ENCODE data around the gene ABCA12. TPM values are rescaled to one million over a fixed set of nuclear protein-coding genes. Genes with fewer than 3 reads are reported as not detected.
A peak's percentile ranks its signal among the peaks of the same experiment; 100 is the strongest.

The ABCA12 gene
- total and polyA plus RNA-seq, 2 of the 13 experiments (the other 11 are each of a cell fraction or from before 2014, with no cell fraction given): 0.02 to 0.07 TPM

DNA sequence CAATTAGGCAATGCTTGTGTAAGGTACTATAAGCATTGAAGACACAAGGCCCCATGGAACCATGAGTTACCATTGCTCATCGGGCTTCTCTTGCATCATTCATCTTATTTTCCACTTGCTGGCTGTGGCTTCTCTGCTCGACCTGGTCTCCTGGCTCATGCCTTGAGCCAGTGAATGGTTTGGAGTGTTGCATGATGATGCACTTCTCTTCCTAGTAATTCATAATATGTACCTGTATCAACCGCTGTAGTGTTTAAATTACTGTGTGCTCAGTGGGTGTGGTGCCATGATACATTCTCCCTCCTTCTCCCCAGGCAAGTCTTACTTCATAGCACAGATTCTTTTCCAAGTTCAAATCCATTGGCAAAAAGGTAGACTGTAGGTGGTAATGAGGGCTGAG is 66.8 kb downstream of the ABCA12 start:
- Histone ChIP-seq H2AFZ (ENCODE audit: low read length) (peak overlapping the region; percentile 49), H3K4me3 (replicated peaks in 1 of 3; ENCODE audit: insufficient read depth in 1 of 3, low read depth in 2 of 3, low read length in 3 of 3) (no peak overlapping the region), H3K79me2 (ENCODE audit: insufficient read depth, low read length) (no peaks in the 10 kb centered on the region), H3K27ac (ENCODE audit: extremely low read length, insufficient read depth, low read length) (no peak overlapping the region), H3K4me1 (ENCODE audit: insufficient read depth, low read length) (no peaks in the 10 kb centered on the region), H3K4me2 (ENCODE audit: low read depth, low read length) (no peak overlapping the region), H3K27me3 (ENCODE audit: control insufficient read depth in 1 of 2, insufficient read depth in 2 of 2, low read length in 2 of 2) (no peaks in the 10 kb centered on the region; a peak in 1 of 5 replicates), H3K9ac (ENCODE audit: insufficient read depth, low read depth, low read length) (no peak overlapping the region), H4K20me1 (ENCODE audit: insufficient read depth, low read length) (no peaks in the 10 kb centered on the region), H3K36me3 (replicated peaks in 1 of 2; ENCODE audit: control insufficient read depth in 1 of 2, insufficient read depth in 2 of 2, low read length in 2 of 2) (no peaks in the 10 kb centered on the region), H3K9me3 (ENCODE audit: low read length) (no peaks in the 10 kb centered on the region)
- ATAC-seq (no peak), DNase-seq (ENCODE audit: low spot score) (no peak), FAIRE-seq (no peak)
- no TSS peak for BruUV-seq (replicated peaks)
- 10% methylated on average over 3 of the region's 3 CpGs for WGBS (ENCODE audit: low lambda C conversion rate)
- intact Hi-C loops (cut with micrococcal nuclease; ENCODE audit: unreplicated experiment): no loop called here
- POLR2A ChIA-PET: no interaction called here
- in situ Hi-C loops (cut with HindIII; ENCODE audit: extremely low pct_ligation_motif_present, low pct_unique_long_range_greater_than_20kb): no loop called here
- CTCF ChIA-PET (ENCODE audit: low intra/inter-chr PET ratio, low total read pairs): no interaction called here
- TF ChIP-seq ELF1 (CRISPR knock-in tag; IDR thresholded peaks at IDR 0.05): no peak
- TF ChIP-seq TCF12 (IDR thresholded peaks at IDR 0.05): no peak
- TF ChIP-seq TCF12 (CRISPR knock-in tag; IDR thresholded peaks at IDR 0.05): no peak
- TF ChIP-seq, protein P1, sequence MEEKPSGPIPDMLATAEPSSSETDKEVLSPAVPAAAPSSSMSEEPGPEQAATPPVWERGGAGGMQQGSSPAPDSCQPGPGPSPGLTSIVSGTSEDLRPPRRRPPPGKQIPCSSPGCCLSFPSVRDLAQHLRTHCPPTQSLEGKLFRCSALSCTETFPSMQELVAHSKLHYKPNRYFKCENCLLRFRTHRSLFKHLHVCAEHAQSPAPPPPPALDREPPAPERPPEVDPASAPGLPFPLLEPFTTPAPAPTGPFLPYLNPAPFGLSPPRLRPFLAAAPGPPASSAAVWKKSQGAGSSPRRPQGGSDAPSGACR (CRISPR knock-in tag; IDR thresholded peaks at IDR 0.05): no peak
- TF ChIP-seq PHF5A (CRISPR knock-in tag; IDR thresholded peaks at IDR 0.05; ENCODE audit: low read depth, unreplicated experiment): no peak
- TF ChIP-seq, protein P2, sequence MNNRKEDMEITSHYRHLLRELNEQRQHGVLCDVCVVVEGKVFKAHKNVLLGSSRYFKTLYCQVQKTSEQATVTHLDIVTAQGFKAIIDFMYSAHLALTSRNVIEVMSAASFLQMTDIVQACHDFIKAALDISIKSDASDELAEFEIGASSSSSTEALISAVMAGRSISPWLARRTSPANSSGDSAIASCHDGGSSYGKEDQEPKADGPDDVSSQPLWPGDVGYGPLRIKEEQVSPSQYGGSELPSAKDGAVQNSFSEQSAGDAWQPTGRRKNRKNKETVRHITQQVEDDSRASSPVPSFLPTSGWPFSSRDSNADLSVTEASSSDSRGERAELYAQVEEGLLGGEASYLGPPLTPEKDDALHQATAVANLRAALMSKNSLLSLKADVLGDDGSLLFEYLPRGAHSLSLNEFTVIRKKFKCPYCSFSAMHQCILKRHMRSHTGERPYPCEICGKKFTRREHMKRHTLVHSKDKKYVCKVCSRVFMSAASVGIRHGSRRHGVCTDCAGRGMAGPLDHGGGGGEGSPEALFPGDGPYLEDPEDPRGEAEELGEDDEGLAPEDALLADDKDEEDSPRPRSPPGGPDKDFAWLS (CRISPR knock-in tag; IDR thresholded peaks at IDR 0.05; ENCODE audit: borderline replicate concordance): no peak
- TF ChIP-seq, protein P3, sequence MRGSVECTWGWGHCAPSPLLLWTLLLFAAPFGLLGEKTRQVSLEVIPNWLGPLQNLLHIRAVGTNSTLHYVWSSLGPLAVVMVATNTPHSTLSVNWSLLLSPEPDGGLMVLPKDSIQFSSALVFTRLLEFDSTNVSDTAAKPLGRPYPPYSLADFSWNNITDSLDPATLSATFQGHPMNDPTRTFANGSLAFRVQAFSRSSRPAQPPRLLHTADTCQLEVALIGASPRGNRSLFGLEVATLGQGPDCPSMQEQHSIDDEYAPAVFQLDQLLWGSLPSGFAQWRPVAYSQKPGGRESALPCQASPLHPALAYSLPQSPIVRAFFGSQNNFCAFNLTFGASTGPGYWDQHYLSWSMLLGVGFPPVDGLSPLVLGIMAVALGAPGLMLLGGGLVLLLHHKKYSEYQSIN (CRISPR knock-in tag; IDR thresholded peaks at IDR 0.05; ENCODE audit: borderline replicate concordance): no peak
- TF ChIP-seq, protein P4, sequence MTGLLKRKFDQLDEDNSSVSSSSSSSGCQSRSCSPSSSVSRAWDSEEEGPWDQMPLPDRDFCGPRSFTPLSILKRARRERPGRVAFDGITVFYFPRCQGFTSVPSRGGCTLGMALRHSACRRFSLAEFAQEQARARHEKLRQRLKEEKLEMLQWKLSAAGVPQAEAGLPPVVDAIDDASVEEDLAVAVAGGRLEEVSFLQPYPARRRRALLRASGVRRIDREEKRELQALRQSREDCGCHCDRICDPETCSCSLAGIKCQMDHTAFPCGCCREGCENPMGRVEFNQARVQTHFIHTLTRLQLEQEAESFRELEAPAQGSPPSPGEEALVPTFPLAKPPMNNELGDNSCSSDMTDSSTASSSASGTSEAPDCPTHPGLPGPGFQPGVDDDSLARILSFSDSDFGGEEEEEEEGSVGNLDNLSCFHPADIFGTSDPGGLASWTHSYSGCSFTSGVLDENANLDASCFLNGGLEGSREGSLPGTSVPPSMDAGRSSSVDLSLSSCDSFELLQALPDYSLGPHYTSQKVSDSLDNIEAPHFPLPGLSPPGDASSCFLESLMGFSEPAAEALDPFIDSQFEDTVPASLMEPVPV (CRISPR knock-in tag; IDR thresholded peaks at IDR 0.05): no peak
- TF ChIP-seq ZNF570 (CRISPR knock-in tag; IDR thresholded peaks at IDR 0.05; ENCODE audit: borderline replicate concordance): no peak
- no peak for TF ChIP-seq HNRNPLL (IDR thresholded peaks at IDR 0.05; ENCODE audit: low read depth, low read length, poor library complexity, severe bottlenecking)
- no peak for TF ChIP-seq ZFP90 (CRISPR knock-in tag; IDR thresholded peaks at IDR 0.05; ENCODE audit: borderline replicate concordance)
- no peak for TF ChIP-seq MTF1 (CRISPR knock-in tag; IDR thresholded peaks at IDR 0.05)
- TF ChIP-seq, protein P5, sequence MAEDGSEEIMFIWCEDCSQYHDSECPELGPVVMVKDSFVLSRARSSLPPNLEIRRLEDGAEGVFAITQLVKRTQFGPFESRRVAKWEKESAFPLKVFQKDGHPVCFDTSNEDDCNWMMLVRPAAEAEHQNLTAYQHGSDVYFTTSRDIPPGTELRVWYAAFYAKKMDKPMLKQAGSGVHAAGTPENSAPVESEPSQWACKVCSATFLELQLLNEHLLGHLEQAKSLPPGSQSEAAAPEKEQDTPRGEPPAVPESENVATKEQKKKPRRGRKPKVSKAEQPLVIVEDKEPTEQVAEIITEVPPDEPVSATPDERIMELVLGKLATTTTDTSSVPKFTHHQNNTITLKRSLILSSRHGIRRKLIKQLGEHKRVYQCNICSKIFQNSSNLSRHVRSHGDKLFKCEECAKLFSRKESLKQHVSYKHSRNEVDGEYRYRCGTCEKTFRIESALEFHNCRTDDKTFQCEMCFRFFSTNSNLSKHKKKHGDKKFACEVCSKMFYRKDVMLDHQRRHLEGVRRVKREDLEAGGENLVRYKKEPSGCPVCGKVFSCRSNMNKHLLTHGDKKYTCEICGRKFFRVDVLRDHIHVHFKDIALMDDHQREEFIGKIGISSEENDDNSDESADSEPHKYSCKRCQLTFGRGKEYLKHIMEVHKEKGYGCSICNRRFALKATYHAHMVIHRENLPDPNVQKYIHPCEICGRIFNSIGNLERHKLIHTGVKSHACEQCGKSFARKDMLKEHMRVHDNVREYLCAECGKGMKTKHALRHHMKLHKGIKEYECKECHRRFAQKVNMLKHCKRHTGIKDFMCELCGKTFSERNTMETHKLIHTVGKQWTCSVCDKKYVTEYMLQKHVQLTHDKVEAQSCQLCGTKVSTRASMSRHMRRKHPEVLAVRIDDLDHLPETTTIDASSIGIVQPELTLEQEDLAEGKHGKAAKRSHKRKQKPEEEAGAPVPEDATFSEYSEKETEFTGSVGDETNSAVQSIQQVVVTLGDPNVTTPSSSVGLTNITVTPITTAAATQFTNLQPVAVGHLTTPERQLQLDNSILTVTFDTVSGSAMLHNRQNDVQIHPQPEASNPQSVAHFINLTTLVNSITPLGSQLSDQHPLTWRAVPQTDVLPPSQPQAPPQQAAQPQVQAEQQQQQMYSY (CRISPR knock-in tag; IDR thresholded peaks at IDR 0.05): no peak
- no peak for TF ChIP-seq THAP11 (CRISPR knock-in tag; IDR thresholded peaks at IDR 0.05)
- TF ChIP-seq ZNF550 (CRISPR knock-in tag; IDR thresholded peaks at IDR 0.05; ENCODE audit: borderline replicate concordance): no peak

All from HepG2 (cell line).